HG02588 (cell line): ENCODE results near the gene ZBTB34.

Source experiments
- ATAC-seq: cut with Tn5 transposase; IDR thresholded peaks from one replicate; pipeline ENCODE4 v1.9.1; 2021; ENCODE audit warnings: mild to moderate bottlenecking, moderate library complexity; ENCODE audit not compliant: unreplicated experiment

ZBTB34 gene

DNA sequence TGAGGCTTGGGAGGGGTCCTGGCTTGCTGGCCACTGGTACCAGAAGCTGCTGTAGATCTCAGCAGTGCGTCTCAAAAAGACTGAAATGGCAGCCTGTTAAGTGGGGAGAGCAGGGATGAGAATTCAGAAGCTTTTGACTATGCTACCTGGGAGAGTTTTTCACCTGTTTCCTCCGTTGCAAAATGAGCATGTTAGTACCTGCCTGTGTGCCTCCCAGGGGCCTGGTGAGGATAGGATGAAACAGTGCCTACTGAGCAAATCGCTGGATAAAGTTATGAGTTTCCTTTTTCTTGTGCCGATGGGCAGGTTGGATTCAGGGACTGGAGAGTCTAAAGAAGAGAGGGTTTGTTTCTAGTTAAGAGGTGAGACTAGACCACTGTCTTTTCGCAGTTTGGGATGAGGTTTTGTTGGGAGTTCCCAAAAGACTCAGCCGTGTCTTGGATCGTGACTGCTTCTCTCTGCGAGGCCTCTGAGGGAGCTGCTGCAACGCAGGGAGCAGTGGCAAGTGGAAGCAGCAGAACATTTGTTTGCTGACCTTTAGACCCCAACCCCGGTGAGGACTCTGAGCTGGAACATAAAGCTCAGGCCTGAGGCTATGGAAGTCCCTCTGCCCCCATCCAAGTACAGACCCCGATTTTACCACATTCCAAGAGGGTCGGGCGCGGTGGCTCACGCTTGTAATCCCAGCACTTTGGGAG, 55.6 kb downstream of the ZBTB34 start:
- ATAC-seq, result no peak

DNA sequence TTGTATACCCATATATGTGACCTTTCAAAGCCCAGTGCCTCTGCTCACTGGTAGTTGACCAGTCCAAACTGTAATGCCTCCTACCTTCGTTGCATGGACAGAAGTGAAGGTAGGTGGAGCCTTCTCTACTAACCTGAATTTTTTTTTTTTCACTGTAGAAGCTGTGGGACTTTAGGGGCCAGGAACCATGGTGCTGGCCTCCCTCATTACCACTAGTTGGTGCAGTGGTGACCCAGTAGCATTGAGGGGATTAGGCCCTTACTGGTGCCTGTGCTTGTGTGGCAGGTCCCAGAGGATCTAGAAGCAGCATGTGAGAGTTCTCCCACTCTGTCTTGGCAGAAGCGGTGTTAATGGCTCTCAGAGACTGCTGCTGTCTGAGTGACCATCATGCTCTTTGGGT, 56.5 kb downstream of the ZBTB34 start:
- no peak for ATAC-seq

DNA sequence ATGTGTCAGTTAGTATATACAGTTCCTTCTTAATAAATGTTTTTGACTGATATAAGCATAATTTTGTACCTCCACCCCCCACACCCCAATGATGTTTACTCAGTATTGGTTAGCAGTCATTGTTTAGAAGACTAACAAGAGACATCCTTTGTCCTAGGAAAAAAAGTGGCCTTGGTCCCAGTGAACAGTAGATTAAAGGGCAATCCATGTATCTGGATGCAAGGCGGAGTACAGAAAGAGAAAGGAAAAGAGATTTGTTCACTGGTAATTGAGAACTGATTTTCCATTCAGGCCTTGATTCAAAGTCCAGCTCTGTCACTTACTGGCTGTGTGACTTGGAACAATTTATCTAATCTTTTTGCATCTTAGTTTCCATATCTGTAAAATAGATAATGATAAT, 58.8 kb downstream of the ZBTB34 start:
- no peak for ATAC-seq

DNA sequence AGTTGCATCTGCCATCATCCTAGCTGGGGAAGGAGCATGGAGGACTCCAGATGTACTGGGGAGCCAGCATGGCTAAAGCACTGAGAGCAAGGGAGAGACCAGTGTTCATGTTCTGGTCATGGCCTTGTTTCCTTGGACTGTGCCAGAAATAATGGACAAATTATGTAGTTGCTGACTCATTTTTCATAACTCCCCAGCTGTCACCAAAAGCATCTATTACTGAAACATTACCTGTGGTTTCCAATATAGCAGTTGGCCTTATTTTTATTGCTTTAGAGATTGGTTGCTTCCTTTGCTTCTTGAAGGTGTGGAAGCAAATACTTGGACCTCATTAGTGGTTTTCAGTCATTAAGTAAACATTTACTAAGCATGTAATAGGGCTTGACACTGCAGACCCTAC, 65.4 kb downstream of the ZBTB34 start:
- ATAC-seq, result no peak

DNA sequence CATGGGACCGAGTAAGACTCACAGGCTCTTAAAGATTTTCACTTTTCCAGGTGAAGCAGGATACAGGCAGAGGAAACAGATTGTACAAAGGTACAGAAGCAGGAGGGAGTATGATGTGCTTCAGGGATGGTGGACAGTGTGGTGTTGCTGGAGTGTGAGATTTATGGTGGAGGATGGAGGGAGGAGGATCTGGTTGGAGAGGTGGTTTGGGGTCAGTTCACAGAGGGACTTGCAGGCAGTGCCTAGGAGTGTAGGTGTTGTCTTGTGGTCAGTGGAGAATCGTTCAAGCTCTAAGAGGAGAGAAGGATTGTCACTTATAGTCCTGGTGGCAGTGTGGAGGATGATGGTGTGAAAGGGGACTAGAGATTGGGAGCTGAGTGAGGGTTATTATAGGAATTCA, 65.9 kb downstream of the ZBTB34 start:
- no peak for ATAC-seq

DNA sequence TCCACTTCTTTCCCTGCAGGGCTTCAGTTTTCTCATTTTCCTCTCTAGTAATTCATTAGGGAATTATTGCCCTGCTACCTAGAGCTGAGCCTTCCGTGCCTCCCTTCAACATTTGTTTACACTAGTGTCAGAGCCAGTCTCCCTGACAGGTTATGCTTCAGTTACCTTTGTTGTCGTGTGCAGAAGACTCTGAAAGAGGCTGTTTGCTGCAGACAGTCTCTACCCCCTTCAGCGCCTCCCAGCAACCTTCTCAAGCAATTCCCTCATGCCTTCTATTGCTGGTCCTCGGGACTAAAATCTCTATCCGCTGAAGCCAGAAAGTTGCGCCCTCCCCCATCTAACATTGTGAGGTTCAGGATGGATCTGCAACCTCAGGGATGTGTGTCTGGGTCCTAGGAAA, 67.0 kb downstream of the ZBTB34 start:
- ATAC-seq, result no peak

DNA sequence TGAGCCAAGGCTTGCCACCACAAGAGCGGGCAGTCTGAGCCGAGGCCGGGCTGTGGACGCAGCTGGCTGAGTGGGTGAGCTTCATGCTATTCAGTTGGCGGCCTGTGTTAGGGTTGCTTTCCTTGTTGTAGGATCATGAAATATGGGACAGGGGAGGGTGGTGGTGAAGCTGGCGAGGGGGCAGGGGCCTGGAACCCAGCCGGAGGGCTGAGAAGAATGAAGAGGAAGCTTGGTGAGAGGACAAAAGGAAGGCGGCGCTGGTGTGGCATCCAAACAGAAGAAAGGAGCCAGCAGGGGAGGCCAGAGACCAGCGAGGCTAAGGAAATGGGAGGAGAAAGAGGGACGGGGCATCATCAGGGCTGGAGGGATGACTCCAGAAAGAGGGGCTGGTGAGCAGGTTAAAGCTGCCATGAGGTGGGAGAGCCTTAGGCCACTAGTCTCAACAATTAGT, 72.5 kb downstream of the ZBTB34 start:
- ATAC-seq, result no peak

DNA sequence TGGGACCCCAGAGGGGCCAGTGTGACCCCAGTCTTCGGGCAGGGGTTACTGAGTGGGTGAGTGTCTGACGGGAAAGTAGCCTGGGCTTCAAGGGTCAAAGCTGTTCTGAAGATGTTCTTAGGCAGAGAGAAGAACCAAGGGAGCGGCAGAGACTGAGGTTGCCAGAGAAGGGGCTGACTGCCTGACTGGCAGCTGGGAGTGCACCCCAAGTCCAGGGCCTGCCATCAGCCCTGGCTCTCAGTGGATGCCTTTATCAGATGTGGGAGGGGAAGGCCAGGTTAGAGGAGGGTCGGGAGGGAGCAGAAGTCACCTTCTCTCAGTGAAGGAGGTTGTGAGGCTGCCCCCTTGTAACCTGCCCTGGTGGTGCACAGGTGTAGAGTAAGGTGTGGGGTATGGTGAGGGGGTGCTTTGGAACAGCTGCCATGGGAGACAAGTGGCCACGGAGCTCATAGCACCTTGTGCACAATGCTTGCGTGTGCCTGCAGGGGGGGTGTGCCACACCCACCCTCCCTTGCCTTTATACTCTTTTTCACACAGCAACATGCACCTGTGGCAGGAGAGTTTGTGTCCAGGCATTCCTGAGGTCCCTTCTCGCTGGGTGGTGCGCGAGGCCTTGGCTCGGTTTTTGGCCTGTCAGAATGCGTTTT, 73.0 kb downstream of the ZBTB34 start:
- ATAC-seq, result no peak

DNA sequence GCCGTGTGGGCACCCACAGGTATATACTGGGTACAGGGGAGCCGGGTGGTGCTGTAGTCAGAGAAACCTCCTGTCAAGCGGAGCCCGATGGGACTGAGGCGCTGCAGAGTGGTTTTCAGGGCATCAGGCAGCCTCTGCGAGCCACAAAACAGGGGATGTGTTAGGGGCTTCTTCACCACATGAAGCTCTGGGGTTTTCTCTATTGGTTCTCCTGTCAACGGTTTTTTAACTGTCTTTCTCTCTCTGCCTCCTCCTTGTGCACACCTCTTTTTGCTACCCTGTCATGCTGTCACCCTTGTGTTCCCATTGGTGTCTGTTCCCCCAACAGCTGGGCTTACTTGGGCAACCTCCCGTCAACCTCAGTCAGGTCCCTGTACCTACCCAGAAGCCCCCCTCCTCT, 74.0 kb downstream of the ZBTB34 start:
- ATAC-seq, result no peak
